HG03521 (cell line): Measurements from ENCODE around the gene ABHD1.

Experiments used
- ATAC-seq: cut with Tn5 transposase; IDR thresholded peaks from one replicate; pipeline ENCODE4 v1.9.1; 2021; ENCODE audit warnings: mild to moderate bottlenecking, moderate library complexity; ENCODE audit not compliant: unreplicated experiment

Gene ABHD1

DNA sequence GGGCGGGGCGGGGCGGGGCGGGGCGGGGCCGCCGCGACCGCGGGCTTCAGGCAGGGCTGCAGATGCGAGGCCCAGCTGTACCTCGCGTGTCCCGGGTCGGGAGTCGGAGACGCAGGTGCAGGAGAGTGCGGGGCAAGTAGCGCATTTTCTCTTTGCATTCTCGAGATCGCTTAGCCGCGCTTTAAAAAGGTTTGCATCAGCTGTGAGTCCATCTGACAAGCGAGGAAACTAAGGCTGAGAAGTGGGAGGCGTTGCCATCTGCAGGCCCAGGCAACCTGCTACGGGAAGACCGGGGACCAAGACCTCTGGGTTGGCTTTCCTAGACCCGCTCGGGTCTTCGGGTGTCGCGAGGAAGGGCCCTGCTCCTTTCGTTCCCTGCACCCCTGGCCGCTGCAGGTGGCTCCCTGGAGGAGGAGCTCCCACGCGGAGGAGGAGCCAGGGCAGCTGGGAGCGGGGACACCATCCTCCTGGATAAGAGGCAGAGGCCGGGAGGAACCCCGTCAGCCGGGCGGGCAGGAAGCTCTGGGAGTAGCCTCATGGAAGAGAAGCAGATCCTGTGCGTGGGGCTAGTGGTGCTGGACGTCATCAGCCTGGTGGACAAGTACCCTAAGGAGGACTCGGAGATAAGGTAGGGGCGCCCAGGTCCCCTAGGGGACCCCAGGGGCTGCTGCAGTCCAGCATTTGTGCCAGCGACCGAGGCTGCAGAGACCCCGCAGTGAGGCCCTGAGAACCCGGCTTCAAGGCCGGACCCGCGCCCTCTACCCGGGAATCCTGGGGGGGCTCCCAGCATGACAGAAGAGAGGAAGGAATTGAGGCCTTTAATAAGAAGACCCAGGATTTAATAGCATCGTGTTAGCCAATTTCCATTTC is 36.7 kb upstream of the ABHD1 start, which contains the start of gene KHK:
KHK (plus strand) TSS at position 49 of the 870 bp plus-strand sequence; CDS start at position 537, 488 bp downstream.
- no peak for ATAC-seq

DNA sequence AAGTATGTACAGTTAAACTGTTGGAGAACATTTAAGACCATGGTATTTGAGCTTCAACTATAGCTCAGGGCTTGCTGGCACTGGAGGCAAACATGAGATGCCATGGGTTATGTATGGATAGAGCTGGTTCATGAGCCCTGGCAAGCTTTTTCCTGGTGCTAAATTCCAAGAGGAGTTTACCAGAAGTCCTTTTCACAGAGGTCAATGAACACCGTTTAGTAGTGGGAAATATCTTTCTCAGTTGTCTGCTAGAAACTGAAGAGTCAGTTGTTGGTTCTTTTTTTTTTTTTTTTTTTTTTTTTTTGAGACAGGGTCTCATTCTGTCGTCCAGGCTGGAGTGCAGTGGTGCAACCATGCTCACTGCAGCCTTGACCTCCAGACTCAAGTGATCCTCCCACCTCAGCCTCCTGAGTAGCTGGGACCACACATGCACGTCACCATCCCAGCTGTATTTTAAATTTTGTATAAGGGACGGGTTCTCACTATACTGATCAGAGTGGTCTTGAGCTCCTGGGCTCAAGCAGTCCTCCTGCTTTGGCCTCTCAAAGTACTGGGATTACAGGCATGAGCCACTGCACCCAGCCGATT is 35.7 kb upstream of the ABHD1 start:
- no peak for ATAC-seq

DNA sequence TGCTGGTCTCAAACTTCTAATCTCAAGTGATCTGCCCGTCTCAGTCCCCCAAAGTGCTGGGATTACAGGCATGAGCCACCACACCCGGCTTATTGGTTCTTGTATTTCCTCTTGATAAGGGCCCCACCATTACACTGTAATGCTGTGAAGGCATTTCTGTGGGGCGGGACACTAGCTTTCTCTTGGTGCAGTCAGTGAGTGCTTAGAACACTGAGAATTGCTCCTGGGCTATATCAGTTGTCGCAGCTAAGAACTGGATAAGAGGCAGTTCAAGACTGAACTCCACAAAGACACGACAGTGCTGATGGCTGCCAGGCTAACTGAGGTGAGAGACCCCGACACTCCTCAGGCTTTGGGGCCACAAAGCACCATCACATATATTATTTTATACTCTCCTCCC is 35.0 kb upstream of the ABHD1 start:
- no peak for ATAC-seq

DNA sequence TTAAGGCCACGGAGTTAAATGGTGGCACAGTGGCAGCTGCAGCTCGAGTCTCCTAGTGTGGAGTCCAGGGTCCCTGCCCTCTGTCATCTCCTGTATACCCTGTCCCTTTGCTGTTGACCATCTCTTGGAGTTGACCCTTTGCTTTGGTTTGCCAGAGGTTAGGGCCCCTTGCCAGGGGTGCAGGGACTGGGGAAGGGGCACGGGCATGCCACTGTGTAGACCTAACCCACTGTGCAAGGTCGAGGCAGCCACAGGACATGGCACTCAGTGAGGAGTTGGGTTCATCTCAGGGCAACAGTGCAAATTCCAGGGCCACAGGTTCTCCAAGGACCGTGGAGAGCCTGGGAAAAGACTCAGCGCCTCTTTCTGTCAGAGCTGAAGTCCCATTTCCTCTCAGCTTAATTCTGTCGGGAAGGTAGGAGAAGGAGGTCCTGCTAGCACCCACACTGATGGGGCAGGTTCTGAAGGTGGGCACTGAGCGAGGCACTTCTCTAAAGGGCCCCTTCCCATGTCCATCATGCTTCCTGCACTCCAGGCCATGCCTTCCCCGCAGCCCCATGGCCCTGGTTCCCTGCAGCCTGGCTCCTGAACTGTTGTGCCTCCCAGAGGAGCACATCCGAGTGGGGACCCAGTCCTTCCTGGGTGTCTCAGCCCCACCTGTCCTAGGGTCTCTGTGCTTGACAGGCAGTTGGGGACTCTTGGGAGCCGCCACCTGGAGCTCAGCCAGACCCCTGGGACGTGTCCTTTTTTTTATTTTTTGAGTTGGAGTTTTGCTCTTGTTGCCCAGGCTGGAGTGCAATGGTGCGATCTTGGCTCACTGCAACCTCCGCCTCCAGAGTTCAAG is 34.3 kb upstream of the ABHD1 start:
- ATAC-seq, result no peak

DNA sequence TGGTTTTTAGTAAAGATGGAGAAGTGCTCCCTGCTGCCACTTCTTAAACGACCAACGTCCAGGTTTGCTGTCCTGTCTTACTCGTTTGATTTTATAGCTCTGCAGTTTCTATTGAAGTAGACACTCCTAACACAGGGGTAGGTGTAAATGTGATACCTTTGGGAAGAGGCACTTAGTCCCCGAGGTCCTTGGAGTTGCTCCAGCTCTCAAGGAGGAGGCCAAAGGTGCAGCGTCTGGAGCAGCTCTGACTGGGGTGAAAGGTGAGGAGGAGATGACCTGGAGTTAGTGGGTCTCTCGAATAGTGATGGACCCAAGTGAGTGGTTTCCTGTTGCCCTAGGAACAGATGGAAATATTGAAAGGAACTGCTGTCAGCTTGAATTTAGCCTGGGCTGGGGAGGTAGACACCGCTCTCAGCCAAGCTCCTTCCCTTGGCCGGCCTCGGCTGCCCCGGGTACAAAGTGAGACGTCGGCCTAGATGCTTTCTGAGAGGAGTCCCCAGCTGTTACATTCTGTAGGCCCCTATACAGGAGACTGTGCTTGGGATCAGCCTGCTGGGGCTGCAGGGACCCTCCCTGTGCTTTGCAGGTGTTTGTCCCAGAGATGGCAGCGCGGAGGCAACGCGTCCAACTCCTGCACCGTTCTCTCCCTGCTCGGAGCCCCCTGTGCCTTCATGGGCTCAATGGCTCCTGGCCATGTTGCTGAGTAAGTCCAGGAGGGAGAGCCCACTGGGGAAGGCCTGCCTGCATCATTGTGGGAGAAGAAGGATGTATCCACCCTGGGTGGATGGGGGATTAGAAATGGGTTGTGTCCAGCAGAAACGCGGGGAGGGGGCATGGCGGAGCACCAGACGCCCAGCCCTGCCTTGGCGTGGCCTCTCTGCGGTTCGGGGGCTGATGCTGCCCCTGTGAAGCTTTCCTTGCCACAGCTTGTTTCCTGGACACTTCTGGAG is 31.6 kb upstream of the ABHD1 start:
- ATAC-seq, result no peak

DNA sequence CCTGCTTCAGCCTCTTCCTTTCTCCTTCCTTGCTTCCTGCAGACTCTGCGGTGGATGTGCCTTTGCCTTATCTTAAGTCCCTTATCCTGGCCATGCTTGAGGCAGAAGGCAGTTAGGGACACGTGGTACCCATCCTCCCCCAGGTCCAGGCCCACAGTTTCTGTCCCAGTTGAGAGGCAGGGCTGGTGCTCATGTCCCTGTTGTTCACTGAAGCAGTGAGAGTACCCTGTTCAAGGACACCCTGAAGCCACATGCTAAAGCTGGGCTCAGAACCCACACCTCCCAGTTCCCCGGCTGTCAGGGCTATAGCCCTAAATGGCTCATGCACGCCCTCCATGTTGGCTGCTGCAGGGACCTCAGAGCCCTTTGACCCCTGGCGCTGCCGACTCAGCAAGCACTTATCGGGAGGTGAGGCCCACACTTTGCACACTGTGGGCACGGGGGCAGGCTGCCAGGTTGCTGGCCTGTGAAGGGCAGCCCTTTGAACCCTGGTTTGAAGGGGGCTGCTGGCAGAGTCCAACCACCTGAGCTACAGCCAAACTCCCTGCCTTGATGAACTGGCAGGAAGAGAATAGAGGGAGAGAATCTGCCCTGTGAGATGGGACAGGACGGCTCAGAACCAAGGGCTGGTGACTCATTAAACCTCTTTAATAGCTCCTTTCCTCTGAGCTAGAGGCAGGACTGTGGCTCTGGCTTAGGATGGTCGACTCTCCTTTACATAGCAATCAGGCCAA is 30.8 kb upstream of the ABHD1 start:
- ATAC-seq, result no peak

DNA sequence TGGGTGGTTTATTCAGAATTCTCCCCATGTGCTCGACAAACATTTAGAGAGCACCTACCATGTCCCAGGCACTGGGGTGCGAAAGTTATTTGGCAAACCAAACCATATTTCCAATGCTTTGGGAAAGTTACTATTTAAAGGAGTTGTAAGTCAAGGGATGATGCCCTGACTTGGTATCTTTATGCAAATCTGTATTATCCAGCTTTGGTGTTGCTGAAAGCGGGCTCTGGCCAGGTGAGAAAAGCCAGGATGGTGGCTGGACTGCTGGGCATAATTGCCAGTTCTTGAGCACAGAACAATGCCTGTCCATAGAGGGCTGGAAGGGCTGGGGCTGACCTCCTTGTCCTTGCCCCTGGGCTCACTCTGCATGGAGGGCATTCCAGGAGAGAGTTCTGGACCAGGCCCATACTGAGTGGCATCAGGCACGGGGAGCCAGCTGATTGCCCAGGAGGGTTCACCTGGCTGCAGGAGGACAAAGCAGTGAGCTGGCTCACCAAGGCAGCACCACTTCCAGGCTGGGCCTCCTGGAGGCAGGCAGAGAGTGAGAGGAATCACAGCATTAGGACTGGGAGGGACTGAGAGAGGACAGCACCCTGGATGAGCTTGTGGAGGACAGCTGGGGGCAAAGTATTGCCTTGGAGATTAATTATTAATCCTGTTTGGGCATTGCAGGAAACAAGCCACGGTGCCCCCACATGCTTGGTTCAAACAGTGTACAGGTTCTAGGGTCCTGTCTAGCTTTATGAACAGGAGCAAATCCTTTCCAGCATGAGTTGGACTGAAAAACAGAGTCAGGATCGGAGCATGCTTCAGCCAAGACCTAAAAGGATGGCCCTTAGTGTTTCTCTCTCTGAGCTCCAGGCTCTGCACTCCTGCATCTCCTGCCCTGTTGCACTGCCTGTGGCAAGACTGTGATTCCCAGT is 29.9 kb upstream of the ABHD1 start:
- ATAC-seq, result no peak

DNA sequence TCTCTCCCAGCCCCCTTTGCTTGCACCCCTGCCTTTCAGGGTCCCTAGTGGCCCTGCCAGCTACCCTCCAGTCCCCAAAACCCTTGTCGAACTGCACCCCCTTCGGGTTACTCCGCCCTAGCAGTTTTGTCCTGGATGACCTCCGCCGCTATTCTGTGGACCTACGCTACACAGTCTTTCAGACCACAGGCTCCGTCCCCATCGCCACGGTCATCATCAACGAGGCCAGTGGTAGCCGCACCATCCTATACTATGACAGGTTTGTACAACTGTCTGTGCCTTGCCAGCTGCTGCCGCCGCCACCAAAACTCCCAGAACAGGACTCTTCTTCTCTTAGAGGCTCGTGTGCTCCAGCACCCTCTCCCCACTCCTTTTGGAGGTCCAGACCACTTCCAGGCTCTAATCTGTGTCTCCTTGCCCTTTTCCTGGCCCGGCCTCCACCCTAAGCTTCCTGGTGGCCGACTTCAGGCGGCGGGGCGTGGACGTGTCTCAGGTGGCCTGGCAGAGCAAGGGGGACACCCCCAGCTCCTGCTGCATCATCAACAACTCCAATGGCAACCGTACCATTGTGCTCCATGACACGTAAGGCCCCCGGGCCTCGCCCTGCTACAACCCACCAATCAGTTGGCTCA is 29.1 kb upstream of the ABHD1 start:
- no peak for ATAC-seq

DNA sequence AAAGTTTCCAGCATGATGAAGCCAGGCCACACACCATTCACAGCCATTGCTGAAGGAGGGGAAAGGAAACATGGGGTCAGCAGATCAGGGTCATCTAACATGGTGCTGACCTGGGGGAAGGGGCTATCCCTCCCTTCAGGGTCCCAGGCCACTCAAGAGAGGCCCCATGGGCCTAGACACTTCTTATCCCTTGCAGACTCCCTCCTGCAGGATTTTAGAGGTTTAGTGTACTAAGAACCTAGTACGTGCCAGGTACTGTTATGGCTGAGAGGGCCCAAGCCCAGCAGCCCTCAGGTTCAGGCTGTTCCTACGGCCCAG is 28.2 kb upstream of the ABHD1 start:
- no peak for ATAC-seq

DNA sequence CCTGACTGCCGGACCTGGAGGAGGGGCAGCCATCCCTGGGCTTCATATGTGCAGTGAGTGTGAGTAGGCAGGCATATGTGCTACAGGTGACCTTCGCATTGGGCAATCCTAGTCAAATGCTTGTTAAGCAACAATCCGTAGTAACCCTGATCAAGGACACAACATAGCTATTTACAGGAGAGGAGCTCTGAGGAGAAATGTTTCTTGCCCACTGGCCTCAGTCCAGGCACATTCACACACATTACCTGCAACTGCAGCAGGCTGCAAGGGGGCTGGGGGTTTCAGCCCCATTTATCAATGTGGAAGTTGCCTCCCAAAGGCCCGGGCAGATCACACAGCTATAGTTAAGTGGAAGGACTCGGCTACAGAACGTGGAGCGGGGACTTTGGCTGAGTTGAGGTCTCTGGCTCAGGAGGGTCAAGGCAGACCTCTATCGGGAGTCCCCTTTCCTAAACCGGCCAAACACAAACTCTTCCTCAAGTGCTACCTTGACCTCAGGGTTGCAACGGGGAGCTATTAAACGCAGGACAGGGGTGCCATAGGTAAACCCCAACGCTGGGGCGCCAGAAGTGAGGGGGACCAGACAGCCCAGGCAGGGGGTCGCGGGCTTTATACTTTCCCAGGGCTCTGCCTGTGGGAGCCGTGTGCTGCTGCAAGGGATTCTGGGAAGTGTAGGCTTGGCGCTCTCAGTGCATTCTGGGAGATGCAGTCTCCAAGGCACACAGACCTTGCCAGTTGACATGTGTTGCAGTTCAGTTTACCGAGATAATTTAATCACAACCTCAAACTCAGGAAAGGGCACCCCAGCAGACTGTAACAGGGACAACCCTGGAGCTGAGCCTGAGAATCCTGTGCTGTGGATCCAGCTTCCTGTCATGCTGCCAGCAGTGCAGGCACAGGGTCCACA is 27.6 kb upstream of the ABHD1 start:
- ATAC-seq, result no peak

DNA sequence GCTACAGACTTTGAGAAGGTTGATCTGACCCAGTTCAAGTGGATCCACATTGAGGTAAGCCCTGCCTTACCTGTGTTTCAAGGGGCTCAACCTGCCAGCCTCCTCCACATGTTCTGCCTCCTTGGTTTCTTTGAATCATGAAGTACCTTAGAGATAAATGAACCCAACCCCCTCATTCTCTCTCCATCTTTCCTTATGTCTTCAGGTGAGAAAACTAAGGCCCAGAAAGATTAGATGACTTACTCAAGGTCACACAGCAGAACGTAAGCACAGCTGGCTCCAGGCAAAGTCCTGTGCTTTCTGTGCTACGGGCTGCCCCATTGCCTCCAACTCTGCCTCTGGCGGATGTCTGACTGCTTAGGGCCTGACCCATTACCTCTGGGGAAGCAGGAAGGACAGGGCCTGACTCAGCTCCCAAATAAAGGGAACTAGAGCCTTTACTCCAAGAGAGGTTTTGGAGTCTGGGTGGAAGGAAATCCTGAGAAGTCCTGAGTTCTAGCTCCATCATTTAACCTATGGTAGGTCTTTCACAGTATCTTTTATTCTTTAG is 26.8 kb upstream of the ABHD1 start:
- no peak for ATAC-seq

DNA sequence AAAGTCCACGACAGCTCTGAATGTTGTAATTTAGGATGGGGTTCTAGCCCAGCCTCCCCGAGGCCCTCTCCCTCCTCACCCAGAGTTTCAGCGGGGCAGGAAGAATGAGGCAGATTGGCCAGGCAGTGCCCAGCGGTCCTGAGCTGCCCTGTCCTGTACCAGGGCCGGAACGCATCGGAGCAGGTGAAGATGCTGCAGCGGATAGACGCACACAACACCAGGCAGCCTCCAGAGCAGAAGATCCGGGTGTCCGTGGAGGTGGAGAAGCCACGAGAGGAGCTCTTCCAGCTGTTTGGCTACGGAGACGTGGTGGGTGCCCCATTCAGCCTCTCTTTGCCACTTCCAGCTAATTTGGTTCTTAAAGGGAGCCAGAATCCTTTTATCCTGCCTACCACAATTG is 26.3 kb upstream of the ABHD1 start:
- no peak for ATAC-seq

DNA sequence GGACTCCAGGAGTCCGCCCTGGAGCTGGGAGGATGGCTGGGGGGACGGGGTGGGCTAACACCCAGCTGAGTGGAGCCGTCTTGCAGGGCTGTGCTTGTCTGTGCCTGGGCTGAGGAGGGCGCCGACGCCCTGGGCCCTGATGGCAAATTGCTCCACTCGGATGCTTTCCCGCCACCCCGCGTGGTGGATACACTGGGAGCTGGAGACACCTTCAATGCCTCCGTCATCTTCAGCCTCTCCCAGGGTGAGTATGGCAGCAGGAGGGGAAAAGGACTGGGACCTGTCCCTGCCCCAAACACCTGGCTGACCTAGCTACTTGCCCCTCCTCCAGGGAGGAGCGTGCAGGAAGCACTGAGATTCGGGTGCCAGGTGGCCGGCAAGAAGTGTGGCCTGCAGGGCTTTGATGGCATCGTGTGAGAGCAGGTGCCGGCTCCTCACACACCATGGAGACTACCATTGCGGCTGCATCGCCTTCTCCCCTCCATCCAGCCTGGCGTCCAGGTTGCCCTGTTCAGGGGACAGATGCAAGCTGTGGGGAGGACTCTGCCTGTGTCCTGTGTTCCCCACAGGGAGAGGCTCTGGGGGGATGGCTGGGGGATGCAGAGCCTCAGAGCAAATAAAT is 24.2 kb upstream of the ABHD1 start:
- ATAC-seq, result no peak

DNA sequence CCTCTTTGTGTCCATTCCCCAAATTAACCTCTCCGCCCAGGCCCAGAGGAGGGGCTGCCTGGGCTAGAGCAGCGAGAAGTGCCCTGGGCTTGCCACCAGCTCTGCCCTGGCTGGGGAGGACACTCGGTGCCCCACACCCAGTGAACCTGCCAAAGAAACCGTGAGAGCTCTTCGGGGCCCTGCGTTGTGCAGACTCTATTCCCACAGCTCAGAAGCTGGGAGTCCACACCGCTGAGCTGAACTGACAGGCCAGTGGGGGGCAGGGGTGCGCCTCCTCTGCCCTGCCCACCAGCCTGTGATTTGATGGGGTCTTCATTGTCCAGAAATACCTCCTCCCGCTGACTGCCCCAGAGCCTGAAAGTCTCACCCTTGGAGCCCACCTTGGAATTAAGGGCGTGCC is 23.6 kb upstream of the ABHD1 start:
- ATAC-seq, result no peak

DNA sequence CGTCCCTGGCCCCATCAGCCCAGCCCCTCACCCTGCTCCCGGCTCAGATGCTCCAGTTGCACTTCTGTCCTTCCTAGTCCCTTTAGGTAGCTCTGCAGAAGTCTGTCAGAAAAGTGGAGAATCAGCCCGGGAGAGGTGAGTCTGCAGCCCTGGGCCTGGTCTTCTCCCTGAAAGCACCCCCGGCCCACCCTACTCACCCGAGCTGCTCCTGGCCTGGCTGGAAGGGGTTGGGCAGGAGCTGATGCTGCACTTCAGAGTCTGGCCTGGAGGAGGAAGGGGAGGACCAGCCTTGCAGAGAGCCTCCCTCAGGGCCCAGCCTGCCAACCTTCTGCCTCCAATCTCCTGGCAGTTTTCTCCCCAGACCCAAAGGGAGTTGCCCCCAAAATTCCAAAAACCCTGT is 21.3 kb upstream of the ABHD1 start:
- ATAC-seq, result no peak

DNA sequence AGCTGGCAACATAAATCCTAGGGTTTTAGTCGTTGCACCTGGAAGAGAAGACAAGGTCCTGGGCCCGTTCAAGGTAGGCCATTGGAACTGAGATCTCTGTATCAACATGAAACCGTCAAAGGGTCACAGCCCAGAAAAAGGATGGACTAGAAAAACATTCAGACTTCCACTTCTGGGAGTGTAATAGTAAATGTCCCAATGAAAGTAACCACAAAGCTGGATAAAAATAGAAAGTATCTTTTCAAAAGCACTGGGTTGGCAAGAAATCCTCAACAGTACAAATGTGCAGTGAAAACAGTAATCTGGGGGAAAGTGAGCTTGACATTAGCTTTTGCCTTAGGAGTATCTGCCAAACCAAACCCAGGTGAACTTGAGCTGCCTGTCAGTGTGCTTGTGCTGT is 17.6 kb upstream of the ABHD1 start:
- ATAC-seq, result no peak

DNA sequence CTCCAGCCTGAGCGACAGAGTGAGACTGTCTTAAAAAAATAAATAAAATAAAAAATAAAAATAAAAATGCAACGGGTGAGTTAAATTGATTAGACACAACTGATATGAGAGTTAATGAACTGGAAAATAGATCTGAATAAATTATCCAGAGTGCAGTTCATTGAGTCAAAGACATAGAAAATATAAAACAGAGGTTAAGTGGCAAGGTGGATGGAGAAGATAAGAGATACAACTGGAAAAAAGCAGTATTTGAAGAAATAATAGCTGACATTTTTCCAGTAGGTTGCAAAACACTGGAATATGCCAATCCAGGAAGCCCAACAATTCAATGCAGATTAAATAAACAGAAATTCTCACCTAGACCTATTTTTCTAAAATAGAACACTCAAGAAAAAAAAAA is 15.4 kb upstream of the ABHD1 start:
- ATAC-seq, result no peak
